Activated CD8-positive, alpha-beta memory T cell treated with anti-CD3 and anti-CD28 coated beads, Interleukin-2, amount 10 ng/mL, durations not matched to agents 7 days and 5 days (primary cell): Measurements from ENCODE around the gene TYR. TPM values are rescaled to one million over a fixed set of nuclear protein-coding genes. Genes with fewer than 3 reads are reported as not detected.
"Not testable (repeated sequence)": the region's sequence is repeated elsewhere in the genome, so short reads cannot be mapped to it uniquely, and the experiment has no call there.

Source experiments
- ATAC-seq: fragments of 150-1000 bp; cut with Tn5 transposase; one replicate; pipeline ENCODE4 v1.10.0; 2021; ENCODE audit warnings: moderate library complexity
- CTCF ChIA-PET: fragments of 350-600 bp; sonication (Branson Sonifier 250); formaldehyde crosslinking; loops from one replicate; lab custom pipeline; 2021; ENCODE audit warnings: antibody characterized with exemption; lab: Charles Lee
- DNase-seq: peaks from one replicate; pipeline ENCODE4 v3.0.0-alpha.2; 2020
- H3K27ac Mint-ChIP-seq: one replicate; pipeline ENCODE4 v1.8.0; 2021; ENCODE audit warnings: mild to moderate bottlenecking, mixed read lengths
- H3K27me3 Mint-ChIP-seq: one replicate; pipeline ENCODE4 v1.8.0; 2021; ENCODE audit warnings: mixed read lengths
- H3K36me3 Mint-ChIP-seq: one replicate; pipeline ENCODE4 v1.8.0; 2021; ENCODE audit warnings: mild to moderate bottlenecking, mixed read lengths
- H3K4me1 Mint-ChIP-seq: one replicate; pipeline ENCODE4 v1.8.0; 2021; ENCODE audit warnings: mixed read lengths
- H3K4me3 Mint-ChIP-seq: one replicate; pipeline ENCODE4 v1.8.0; 2021; ENCODE audit warnings: mild to moderate bottlenecking, moderate library complexity, mixed read lengths
- H3K9me3 Mint-ChIP-seq: one replicate; pipeline ENCODE4 v1.8.0; 2022; ENCODE audit warnings: low read depth, mixed read lengths
- total RNA-seq, 2 experiments: library from RNA; stranded (reverse); gene quantifications; one replicate each; pipeline ENCODE4 v1.2.3, GENCODE V29; 2021

The TYR gene
- total RNA-seq, 2 experiments from 2014 or later = not detected

DNA sequence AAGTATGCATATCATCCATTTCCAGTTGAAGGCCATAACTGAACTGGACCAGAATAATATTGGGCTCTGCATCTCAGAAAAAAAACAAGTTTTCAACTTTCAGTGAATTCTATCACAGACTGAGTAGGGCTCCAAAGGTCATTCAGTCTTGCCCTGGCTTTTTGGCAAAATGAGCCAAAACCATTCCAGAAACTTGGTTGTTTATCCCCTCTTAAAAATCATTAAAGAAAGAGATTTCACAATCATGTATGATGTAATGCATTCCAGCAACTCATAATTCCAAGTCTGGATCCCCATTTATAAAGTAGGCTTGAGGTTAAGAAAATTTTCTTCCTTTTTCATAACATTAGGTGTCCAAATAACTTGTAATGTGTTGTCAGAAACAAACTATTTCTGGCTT is 162.8 kb downstream of the TYR start:
- not testable (repeated sequence) for ATAC-seq

DNA sequence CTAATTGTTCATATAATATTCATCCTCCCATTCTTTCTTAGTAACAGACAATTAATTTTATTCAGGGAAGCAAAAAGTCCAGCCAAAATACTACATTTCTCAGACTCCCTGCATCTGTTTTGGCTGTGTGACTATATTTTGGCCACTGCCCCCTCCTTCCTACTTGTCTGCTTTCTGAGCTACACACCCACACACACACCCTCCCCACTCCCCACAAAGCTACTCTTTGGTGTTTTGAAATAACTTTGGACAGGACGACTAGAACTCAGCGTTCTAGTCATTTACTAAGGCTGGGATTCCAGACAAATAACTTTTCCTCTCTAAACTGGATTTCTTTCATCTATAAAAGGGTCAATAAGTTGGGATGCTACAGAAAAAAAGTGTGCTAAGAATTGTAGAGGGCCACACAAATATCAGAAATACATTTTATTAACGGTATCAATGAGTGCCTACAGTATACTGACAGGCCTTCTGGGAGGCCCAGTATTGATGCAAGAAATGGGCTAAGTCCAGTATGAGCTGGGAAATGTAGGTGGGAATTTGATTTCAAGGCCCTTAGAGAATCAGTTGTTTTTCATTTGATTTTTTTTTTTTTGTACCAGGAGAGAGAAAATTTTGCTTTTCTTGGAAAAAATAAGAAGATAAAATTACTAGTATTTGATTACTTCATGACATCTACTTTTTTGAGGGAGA is 165.4 kb downstream of the TYR start:
- ATAC-seq, H3K36me3 Mint-ChIP-seq, H3K27ac Mint-ChIP-seq, H3K27me3 Mint-ChIP-seq, DNase-seq, H3K4me1 Mint-ChIP-seq, CTCF ChIA-PET, H3K9me3 Mint-ChIP-seq, H3K4me3 Mint-ChIP-seq: not testable (repeated sequence)

More for the DNA sequence above, 162.8 kb downstream of the TYR start:
- DNase-seq, H3K4me3 Mint-ChIP-seq, H3K27ac Mint-ChIP-seq, H3K9me3 Mint-ChIP-seq, H3K27me3 Mint-ChIP-seq, H3K4me1 Mint-ChIP-seq, CTCF ChIA-PET, H3K36me3 Mint-ChIP-seq: not testable (repeated sequence)

Other genes with a start within 250 kb of the TYR start
- not detected for gene GRM5, start 111.9 kb upstream of the TYR start, total RNA-seq